ENCODE results near the gene MYMK. TPM values are rescaled to one million over a fixed set of nuclear protein-coding genes. Genes with fewer than 3 reads are reported as not detected.

The MYMK gene
- total RNA-seq, 1 experiment from 2014 or later = not detected

GRCh38 chr9:133571896-133572595 lies 47.3 kb upstream of the MYMK start (continued):
- TF ChIP-seq RAD21 (IDR thresholded peaks at IDR 0.05; ENCODE audit: low read depth) = no peak

GRCh38 chr9:133571391-133571890 lies 46.7 kb upstream of the MYMK start:
- no peaks in the 10 kb centered on the region for H3K79me2 ChIP-seq (ENCODE audit: insufficient read depth, low read length)
- H3K9me3 ChIP-seq (ENCODE audit: control insufficient read depth in 1 of 2, insufficient read depth in 1 of 2, low read depth in 1 of 2, low read length in 2 of 2) = no peaks in the 10 kb centered on the region
- TF ChIP-seq EZH2 (IDR thresholded peaks at IDR 0.05) (no peak), SP1 (IDR thresholded peaks at IDR 0.05; ENCODE audit: low read depth) (no peak), CBX3 (IDR thresholded peaks at IDR 0.05; ENCODE audit: low read depth) (no peak), ELF1 (IDR thresholded peaks at IDR 0.05; ENCODE audit: borderline replicate concordance, low read depth) (no peak), ZNF274 (IDR thresholded peaks at IDR 0.05; ENCODE audit: low read depth, low read length) (no peak), EGR1 (IDR thresholded peaks at IDR 0.05; ENCODE audit: low read depth) (no peak), POLR2A (IDR thresholded peaks at IDR 0.05; ENCODE audit: borderline replicate concordance, extremely low read depth, insufficient read depth, insufficient read length) (no peak), MAX (IDR thresholded peaks at IDR 0.05) (no peak), EZH2phosphoT487 (IDR thresholded peaks at IDR 0.05; ENCODE audit: borderline replicate concordance) (no peak), TCF7L2 (IDR thresholded peaks at IDR 0.05; ENCODE audit: borderline replicate concordance, extremely low read depth, insufficient read depth, insufficient read length) (no peak), CEBPB (IDR thresholded peaks at IDR 0.05; ENCODE audit: low read depth) (no peak), ZFX (IDR thresholded peaks at IDR 0.05) (no peak)
- TF ChIP-seq, protein P1, sequence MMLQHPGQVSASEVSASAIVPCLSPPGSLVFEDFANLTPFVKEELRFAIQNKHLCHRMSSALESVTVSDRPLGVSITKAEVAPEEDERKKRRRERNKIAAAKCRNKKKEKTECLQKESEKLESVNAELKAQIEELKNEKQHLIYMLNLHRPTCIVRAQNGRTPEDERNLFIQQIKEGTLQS (IDR thresholded peaks at IDR 0.05) = no peak
- RAD21 ChIA-PET (ENCODE audit: low non-redundant PET in 1 of 2, low total read pairs in 2 of 2, uncharacterized antibody in 2 of 2, unreplicated experiment in 2 of 2) = no interaction called here
- ATAC-seq = no peak
- no peaks in the 10 kb centered on the region for H3K27me3 ChIP-seq (ENCODE audit: insufficient read depth, low read length)
- no peak overlapping the region for H3K27ac ChIP-seq (ENCODE audit: low read depth, low read length)
- no peak for DNase-seq (ENCODE audit: low read depth, low spot score)
- H3K4me1 ChIP-seq (ENCODE audit: control insufficient read depth in 1 of 2, insufficient read depth in 2 of 2, low read length in 2 of 2) = no peaks in the 10 kb centered on the region
- H3K4me2 ChIP-seq (ENCODE audit: low read length) = no peak overlapping the region
- H4K20me1 ChIP-seq (ENCODE audit: insufficient read depth) = no peaks in the 10 kb centered on the region
- POLR2A ChIA-PET = no interaction called here
- no peak overlapping the region for H3K9ac ChIP-seq (ENCODE audit: low read length)
- H2AFZ ChIP-seq (ENCODE audit: low read depth, low read length, poor library complexity, severe bottlenecking) = no peak overlapping the region
- no peaks in the 10 kb centered on the region for H3K36me3 ChIP-seq (ENCODE audit: control insufficient read depth in 1 of 2, insufficient read depth in 2 of 2, low read length in 2 of 2)
- CTCF ChIA-PET = no interaction called here
- intact Hi-C loops (cut with micrococcal nuclease) = no loop called here
- no peaks in the 10 kb centered on the region for H3K9me2 ChIP-seq (ENCODE audit: insufficient read depth)
- no peak overlapping the region for H3K4me3 ChIP-seq (replicated peaks in 1 of 2; ENCODE audit: low read depth in 1 of 2, low read length in 2 of 2)
- BruUV-seq (replicated peaks) = no TSS peak

All from HCT116 (cell line).